ENCODE measurements around the gene PTMS. TPM values are rescaled to one million over a fixed set of nuclear protein-coding genes. Genes with fewer than 3 reads are reported as not detected.
A peak's percentile ranks its signal among the peaks of the same experiment; 100 is the strongest.

PTMS gene
- total and polyA plus RNA-seq, 7 experiments from 2014 or later, result 1.4 to 125 (median 3.5) TPM; not detected in 2

- H3K4me3 ChIP-seq (ENCODE audit: low read length), result no peak overlapping the region
- no peaks in the 10 kb centered on the region for H3K4me1 ChIP-seq (ENCODE audit: control insufficient read depth in 2 of 2, insufficient read depth in 2 of 2, low read length in 2 of 2)
- Mint-ChIP-seq H3K36me3 (peaks cover 0 to 30% (median 18%) of the 10 kb centered on the region in 5 donors), H3K9me3 (no peaks in the 10 kb centered on the region), H3K27ac (peak overlapping the region; percentile 31 to 90 (median 77)), H3K27me3 (peaks cover 0 to 4% (median 0%) of the 10 kb centered on the region in 5 donors), H3K4me1 (peaks cover 21 to 36% (median 25%) of the 10 kb centered on the region in 7 donors), H3K4me3 (peak overlapping the region in 4 of 10 donors; percentile 0 to 39 (median 18))
- ATAC-seq, result no peak
- ChIA-PET POLR2A (interaction anchor here (1.0 to 1.3 kb wide), 3 partner anchors 11 to 27 kb away, joined by 3 to 4 read pairs (median 3); partner anchors contain the start of gene GPR162), CTCF (interaction anchor here (0.5 to 1.6 kb wide), 4 partner anchors 23 to 57 kb away, joined by 3 to 4 read pairs (median 4); no protein-coding TSS in a partner anchor)
- H3K27me3 ChIP-seq (ENCODE audit: control insufficient read depth in 2 of 2, insufficient read depth in 2 of 2, low read length in 2 of 2), result no peaks in the 10 kb centered on the region
- H3K36me3 ChIP-seq (ENCODE audit: control insufficient read depth in 2 of 3, insufficient read depth in 3 of 3, low read length in 3 of 3), result peaks cover 0 to 44% (median 6%) of the 10 kb centered on the region in 3 experiments
- no peaks in the 10 kb centered on the region for H3K9me3 ChIP-seq (ENCODE audit: control insufficient read depth in 2 of 3, low read length in 3 of 3)
- H3K27ac ChIP-seq (ENCODE audit: low read depth, low read length), result peak overlapping the region; percentile 34
- intact Hi-C loops (cut with micrococcal nuclease), result no loop called here
- DNase-seq, result no peak
Observed at GRCh38 chr12:6810758-6811157, 44.6 kb downstream of the PTMS start.

- Mint-ChIP-seq H3K27me3 (peaks cover 0 to 4% (median 0%) of the 10 kb centered on the region in 5 donors), H3K4me3 (no peak overlapping the region), H3K36me3 (peaks cover 11 to 47% (median 32%) of the 10 kb centered on the region in 5 donors), H3K4me1 (peaks cover 19 to 36% (median 29%) of the 10 kb centered on the region in 7 donors), H3K9me3 (peaks cover 0 to 2% (median 0%) of the 10 kb centered on the region in 11 donors), H3K27ac (peak overlapping the region in 3 of 9 donors; percentile 6 to 41 (median 15))
- no peaks in the 10 kb centered on the region for H3K4me1 ChIP-seq (ENCODE audit: control insufficient read depth in 2 of 2, insufficient read depth in 2 of 2, low read length in 2 of 2)
- peaks cover 0 to 57% (median 18%) of the 10 kb centered on the region in 3 experiments for H3K36me3 ChIP-seq (ENCODE audit: control insufficient read depth in 2 of 3, insufficient read depth in 3 of 3, low read length in 3 of 3)
- POLR2A ChIA-PET, result interaction anchor here (0.6 to 1.3 kb wide), 6 partner anchors 12 to 89 kb away, joined by 3 to 5 read pairs (median 4); partner anchors contain the start of genes CD4, COPS7A and MLF2
- H3K9me3 ChIP-seq (ENCODE audit: control insufficient read depth in 2 of 3, low read length in 3 of 3), result no peaks in the 10 kb centered on the region
- no peak overlapping the region for H3K27ac ChIP-seq (ENCODE audit: low read depth, low read length)
- DNase-seq (no peak), ATAC-seq (no peak)
- CTCF ChIA-PET, result interaction anchor here (0.8 to 1.6 kb wide), 2 partner anchors 47 to 79 kb away, joined by 3 to 5 read pairs; partner anchors contain the start of gene PTMS
- H3K27me3 ChIP-seq (ENCODE audit: control insufficient read depth in 2 of 2, insufficient read depth in 2 of 2, low read length in 2 of 2), result no peaks in the 10 kb centered on the region
- H3K4me3 ChIP-seq (ENCODE audit: low read length), result no peak overlapping the region
- intact Hi-C loops (cut with micrococcal nuclease), result no loop called here
Observed at GRCh38 chr12:6813363-6813762, 47.2 kb downstream of the PTMS start.

GRCh38 chr12:6816598-6816997, 50.4 kb downstream of the PTMS start:
- no peaks in the 10 kb centered on the region for H3K27me3 ChIP-seq (ENCODE audit: control insufficient read depth in 2 of 2, insufficient read depth in 2 of 2, low read length in 2 of 2)
- H3K9me3 ChIP-seq (ENCODE audit: control insufficient read depth in 2 of 3, low read length in 3 of 3), result no peaks in the 10 kb centered on the region
- peaks cover 0 to 4% (median 2%) of the 10 kb centered on the region in 5 donors for H3K27me3 Mint-ChIP-seq
- intact Hi-C loops (cut with micrococcal nuclease), result no loop called here
- H3K36me3 ChIP-seq (ENCODE audit: control insufficient read depth in 2 of 3, insufficient read depth in 3 of 3, low read length in 3 of 3), result peaks cover 0 to 69% (median 22%) of the 10 kb centered on the region in 3 experiments
- POLR2A ChIA-PET, result interaction anchor here (0.6 kb wide), 1 partner anchor 28 kb away, joined by 3 read pairs; no protein-coding TSS in a partner anchor
- ATAC-seq (no peak), DNase-seq (no peak)
- peaks cover 0 to 10% of the 10 kb centered on the region in 2 donors for H3K4me1 ChIP-seq (ENCODE audit: control insufficient read depth in 2 of 2, insufficient read depth in 2 of 2, low read length in 2 of 2)
- peaks cover 10 to 27% (median 19%) of the 10 kb centered on the region in 7 donors for H3K4me1 Mint-ChIP-seq
- peaks cover 0 to 2% (median 0%) of the 10 kb centered on the region in 11 donors for H3K9me3 Mint-ChIP-seq
- no peak overlapping the region for H3K4me3 Mint-ChIP-seq
- H3K27ac ChIP-seq (ENCODE audit: low read depth, low read length), result no peak overlapping the region
- no peak overlapping the region for H3K4me3 ChIP-seq (ENCODE audit: low read length)
- CTCF ChIA-PET, result interaction anchor here (1.1 to 1.5 kb wide), 3 partner anchors 9 to 63 kb away, joined by 3 to 5 read pairs (median 4); partner anchors contain the start of gene MLF2
- H3K36me3 Mint-ChIP-seq, result peaks cover 11 to 40% (median 24%) of the 10 kb centered on the region in 5 donors
- H3K27ac Mint-ChIP-seq, result peak overlapping the region in 6 of 9 donors; percentile 14 to 51 (median 36)

- intact Hi-C loops (cut with micrococcal nuclease), result no loop called here
- Mint-ChIP-seq H3K4me3 (no peak overlapping the region), H3K9me3 (peaks cover 0 to 2% (median 0%) of the 10 kb centered on the region in 11 donors), H3K36me3 (peaks cover 11 to 40% (median 24%) of the 10 kb centered on the region in 5 donors), H3K27ac (peak overlapping the region in 1 of 9 donors; percentile 51), H3K4me1 (peaks cover 13 to 27% (median 20%) of the 10 kb centered on the region in 7 donors), H3K27me3 (peaks cover 0 to 7% (median 4%) of the 10 kb centered on the region in 5 donors)
- CTCF ChIA-PET, result interaction anchor here (1.1 to 1.5 kb wide), 3 partner anchors 8 to 64 kb away, joined by 3 to 5 read pairs (median 4); partner anchors contain the start of gene MLF2
- Histone ChIP-seq H3K4me1 (ENCODE audit: control insufficient read depth in 2 of 2, insufficient read depth in 2 of 2, low read length in 2 of 2) (peaks cover 0 to 13% of the 10 kb centered on the region in 2 donors), H3K4me3 (ENCODE audit: low read length) (no peak overlapping the region), H3K9me3 (ENCODE audit: control insufficient read depth in 2 of 3, low read length in 3 of 3) (no peaks in the 10 kb centered on the region), H3K36me3 (ENCODE audit: control insufficient read depth in 2 of 3, insufficient read depth in 3 of 3, low read length in 3 of 3) (peaks cover 0 to 69% (median 22%) of the 10 kb centered on the region in 3 experiments), H3K27me3 (ENCODE audit: control insufficient read depth in 2 of 2, insufficient read depth in 2 of 2, low read length in 2 of 2) (peaks cover 0 to 2% of the 10 kb centered on the region in 2 donors), H3K27ac (ENCODE audit: low read depth, low read length) (no peak overlapping the region)
- POLR2A ChIA-PET, result interaction anchor here (0.6 kb wide), 1 partner anchor 28 kb away, joined by 3 read pairs; no protein-coding TSS in a partner anchor
- DNase-seq (no peak), ATAC-seq (no peak)
Observed at GRCh38 chr12:6817098-6817497, 50.9 kb downstream of the PTMS start.

GRCh38 chr12:6817662-6818157, 51.5 kb downstream of the PTMS start:
- Mint-ChIP-seq H3K27ac (peak overlapping the region in 4 of 9 donors; percentile 4 to 73 (median 34)), H3K4me3 (no peak overlapping the region)
- H3K27me3 ChIP-seq (ENCODE audit: control insufficient read depth in 2 of 2, insufficient read depth in 2 of 2, low read length in 2 of 2), result peaks cover 0 to 3% of the 10 kb centered on the region in 2 donors

GRCh38 chr12:6818222-6818621, 52.1 kb downstream of the PTMS start:
- Mint-ChIP-seq H3K4me1 (peaks cover 15 to 27% (median 20%) of the 10 kb centered on the region in 7 donors), H3K27me3 (peaks cover 0 to 18% (median 9%) of the 10 kb centered on the region in 5 donors), H3K4me3 (no peak overlapping the region), H3K36me3 (peaks cover 11 to 40% (median 24%) of the 10 kb centered on the region in 5 donors), H3K9me3 (peaks cover 0 to 2% (median 0%) of the 10 kb centered on the region in 11 donors), H3K27ac (peak overlapping the region in 2 of 9 donors; percentile 6 to 61)
- no peak for DNase-seq
- H3K27ac ChIP-seq (ENCODE audit: low read depth, low read length), result no peak overlapping the region
- no peak overlapping the region for H3K4me3 ChIP-seq (ENCODE audit: low read length)
- POLR2A ChIA-PET, result interaction anchor here (0.6 kb wide), 1 partner anchor 65 kb away, joined by 3 read pairs; no protein-coding TSS in a partner anchor
- ATAC-seq, result no peak
- CTCF ChIA-PET, result interaction anchor here (1.9 kb wide), 1 partner anchor 64 kb away, joined by 4 read pairs; the partner anchor contains the start of gene MLF2
- peaks cover 0 to 3% of the 10 kb centered on the region in 2 donors for H3K27me3 ChIP-seq (ENCODE audit: control insufficient read depth in 2 of 2, insufficient read depth in 2 of 2, low read length in 2 of 2)
- peaks cover 0 to 15% of the 10 kb centered on the region in 2 donors for H3K4me1 ChIP-seq (ENCODE audit: control insufficient read depth in 2 of 2, insufficient read depth in 2 of 2, low read length in 2 of 2)
- intact Hi-C loops (cut with micrococcal nuclease), result no loop called here
- H3K36me3 ChIP-seq (ENCODE audit: control insufficient read depth in 2 of 3, insufficient read depth in 3 of 3, low read length in 3 of 3), result peaks cover 0 to 69% (median 22%) of the 10 kb centered on the region in 3 experiments
- no peaks in the 10 kb centered on the region for H3K9me3 ChIP-seq (ENCODE audit: control insufficient read depth in 2 of 3, low read length in 3 of 3)

More at GRCh38 chr12:6817662-6818157, 51.5 kb downstream of the PTMS start:
- Mint-ChIP-seq H3K4me1 (peaks cover 15 to 27% (median 20%) of the 10 kb centered on the region in 7 donors), H3K36me3 (peaks cover 11 to 40% (median 24%) of the 10 kb centered on the region in 5 donors), H3K27me3 (peaks cover 0 to 13% (median 4%) of the 10 kb centered on the region in 5 donors), H3K9me3 (peaks cover 0 to 2% (median 0%) of the 10 kb centered on the region in 11 donors)
- ChIA-PET POLR2A (interaction anchor here (0.6 kb wide), 1 partner anchor 64 kb away, joined by 3 read pairs; no protein-coding TSS in a partner anchor), CTCF (interaction anchor here (1.5 kb wide), 1 partner anchor 8 kb away, joined by 4 read pairs; no protein-coding TSS in a partner anchor)
- Histone ChIP-seq H3K27ac (ENCODE audit: low read depth, low read length) (no peak overlapping the region), H3K4me1 (ENCODE audit: control insufficient read depth in 2 of 2, insufficient read depth in 2 of 2, low read length in 2 of 2) (peaks cover 0 to 15% of the 10 kb centered on the region in 2 donors), H3K36me3 (ENCODE audit: control insufficient read depth in 2 of 3, insufficient read depth in 3 of 3, low read length in 3 of 3) (peaks cover 0 to 69% (median 22%) of the 10 kb centered on the region in 3 experiments), H3K4me3 (ENCODE audit: low read length) (no peak overlapping the region), H3K9me3 (ENCODE audit: control insufficient read depth in 2 of 3, low read length in 3 of 3) (no peaks in the 10 kb centered on the region)
- ATAC-seq (no peak), DNase-seq (no peak)
- intact Hi-C loops (cut with micrococcal nuclease), result no loop called here

All from naive thymus-derived CD4-positive, alpha-beta T cell (primary cell).